ENCODE data around the gene UPF2. TPM values are rescaled to one million over a fixed set of nuclear protein-coding genes. Genes with fewer than 3 reads are reported as not detected.

UPF2 gene
- total and polyA plus RNA-seq, 12 donors: 5.1 to 24.3 (median 12.1) TPM

GRCh38 chr10:11896549-11897200 lies 145.9 kb downstream of the UPF2 start:
- H3K27me3 ChIP-seq: no peaks in the 10 kb centered on the region
- no peak overlapping the region for H3K4me3 ChIP-seq
- no peaks in the 10 kb centered on the region for H3K4me1 ChIP-seq (replicated peaks in 1 of 2)
- no peak overlapping the region for H3K27ac ChIP-seq
- TF ChIP-seq CTCF (IDR thresholded peaks at IDR 0.05): no peak
- no peak for TF ChIP-seq POLR2A (IDR thresholded peaks at IDR 0.05)
- no peak for DNase-seq
- H3K36me3 ChIP-seq (replicated peaks in 1 of 2): no peaks in the 10 kb centered on the region
- H3K9me3 ChIP-seq (replicated peaks in 1 of 3): no peaks in the 10 kb centered on the region
- whole genome bisulfite sequencing, 4 donors: 74 to 78% (median 78%) methylated on average over 5 of the region's 5 CpGs
- intact Hi-C loops (cut with DNase I): no loop called here

GRCh38 chr10:11895598-11895997 lies 147.0 kb downstream of the UPF2 start:
- WGBS, 4 donors: 83 to 87% (median 86%) methylated on average over 5 of the region's 5 CpGs
- TF ChIP-seq POLR2A (IDR thresholded peaks at IDR 0.05) (no peak), CTCF (IDR thresholded peaks at IDR 0.05) (no peak)
- intact Hi-C loops (cut with DNase I): no loop called here
- Histone ChIP-seq H3K4me3 (no peak overlapping the region), H3K9me3 (replicated peaks in 1 of 3) (no peaks in the 10 kb centered on the region), H3K4me1 (replicated peaks in 1 of 2) (no peaks in the 10 kb centered on the region), H3K36me3 (replicated peaks in 1 of 2) (no peaks in the 10 kb centered on the region), H3K27me3 (no peaks in the 10 kb centered on the region), H3K27ac (no peak overlapping the region)
- DNase-seq: no peak

GRCh38 chr10:11895108-11895466 lies 147.5 kb downstream of the UPF2 start:
- no peak for DNase-seq
- Histone ChIP-seq H3K9me3 (replicated peaks in 1 of 3) (no peaks in the 10 kb centered on the region), H3K4me1 (replicated peaks in 1 of 2) (no peaks in the 10 kb centered on the region), H3K4me3 (no peak overlapping the region), H3K36me3 (replicated peaks in 1 of 2) (no peaks in the 10 kb centered on the region), H3K27ac (no peak overlapping the region), H3K27me3 (no peaks in the 10 kb centered on the region)
- TF ChIP-seq POLR2A (IDR thresholded peaks at IDR 0.05): no peak
- no peak for TF ChIP-seq CTCF (IDR thresholded peaks at IDR 0.05)
- WGBS, 4 donors: 93 to 97% (median 95%) methylated on average over 11 of the region's 11 CpGs
- intact Hi-C loops (cut with DNase I): no loop called here

GRCh38 chr10:11894381-11895107 lies 148.1 kb downstream of the UPF2 start:
- DNase-seq: no peak
- Histone ChIP-seq H3K27me3 (no peaks in the 10 kb centered on the region), H3K9me3 (replicated peaks in 1 of 3) (no peaks in the 10 kb centered on the region), H3K27ac (no peak overlapping the region), H3K4me3 (no peak overlapping the region), H3K36me3 (replicated peaks in 1 of 2) (no peaks in the 10 kb centered on the region), H3K4me1 (replicated peaks in 1 of 2) (no peaks in the 10 kb centered on the region)
- TF ChIP-seq CTCF (IDR thresholded peaks at IDR 0.05) (no peak), POLR2A (IDR thresholded peaks at IDR 0.05) (no peak)
- WGBS, 4 donors: 88 to 91% (median 90%) methylated on average over 36 to 47 of the region's 47 CpGs
- intact Hi-C loops (cut with DNase I): no loop called here

Measured in adrenal gland (tissue), 12 donors.